Suppressor macrophage (primary cell): ENCODE measurements around the gene DEPDC1.
"Not testable (repeated sequence)": the region's sequence is repeated elsewhere in the genome, so short reads cannot be mapped to it uniquely, and the experiment has no call there.

Experiments used
- DNase-seq, 4 experiments: peaks; one replicate each; pipeline ENCODE4 v3.0.0-alpha.2; 2020 to 2022

The DEPDC1 gene

DNA sequence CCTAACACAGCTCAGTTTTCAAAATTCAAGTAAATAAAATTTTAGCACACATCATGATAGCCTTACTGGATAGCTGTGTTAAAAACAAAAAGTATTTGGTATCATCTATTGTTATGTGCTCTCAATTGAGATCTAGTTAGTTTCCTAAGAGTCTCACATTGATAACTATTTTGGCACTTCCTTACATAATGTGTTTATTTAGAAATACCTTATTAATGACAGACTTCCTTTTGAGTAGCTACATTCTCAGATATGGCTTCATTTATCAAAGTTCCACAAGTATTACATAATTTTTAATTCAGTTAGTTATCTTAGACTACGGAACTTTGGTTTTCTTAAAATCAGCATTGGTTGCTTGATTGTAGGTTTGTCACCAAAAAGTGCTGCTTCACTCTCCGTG lies 20.3 kb downstream of the DEPDC1 start:
- DNase-seq = not testable (repeated sequence)

DNA sequence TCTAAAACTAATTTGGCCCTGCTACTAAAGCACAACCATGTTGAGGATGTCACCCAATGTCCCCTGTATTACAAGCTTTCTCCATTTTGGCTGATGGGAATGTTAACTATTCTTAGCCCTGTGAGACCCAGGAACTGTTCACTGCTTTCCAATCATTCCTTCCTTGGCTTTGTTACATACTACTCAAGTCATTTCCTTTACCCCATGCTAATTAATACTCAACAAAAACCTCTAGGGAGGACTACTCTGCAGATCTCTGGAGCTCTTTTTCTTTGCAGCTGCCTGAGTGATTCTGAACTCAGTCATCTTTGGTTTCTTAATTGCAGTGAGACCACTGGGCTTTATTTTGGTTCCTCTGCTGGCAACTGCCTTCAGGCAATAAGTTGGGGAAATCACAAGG lies 23.8 kb downstream of the DEPDC1 start:
- DNase-seq = no peak

GRCh38 chr1:68470388-68470970 lies 26.4 kb downstream of the DEPDC1 start:
- DNase-seq = peak in 2 of 4 experiments; percentile 21 to 29

DNA sequence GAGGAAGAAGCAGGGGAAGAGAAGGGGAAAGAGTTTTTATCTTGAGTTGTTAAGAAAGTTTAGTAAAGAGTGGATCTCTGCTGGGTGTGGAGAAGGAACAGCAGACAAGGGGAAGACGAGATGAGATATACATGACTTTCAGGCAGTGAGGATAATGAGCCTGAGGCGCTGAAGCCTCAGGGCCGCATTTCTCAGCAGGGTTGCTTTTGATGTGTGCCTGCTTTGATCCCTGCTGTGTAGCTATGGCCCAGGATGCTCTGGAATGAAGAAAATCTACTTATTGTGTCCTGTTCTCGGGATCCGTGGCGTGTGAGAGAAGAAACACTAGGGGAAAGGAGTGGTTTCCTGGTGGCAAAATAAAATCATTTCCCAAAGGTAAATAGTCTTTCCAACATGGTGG lies 32.0 kb downstream of the DEPDC1 start:
- no peak for DNase-seq

DNA sequence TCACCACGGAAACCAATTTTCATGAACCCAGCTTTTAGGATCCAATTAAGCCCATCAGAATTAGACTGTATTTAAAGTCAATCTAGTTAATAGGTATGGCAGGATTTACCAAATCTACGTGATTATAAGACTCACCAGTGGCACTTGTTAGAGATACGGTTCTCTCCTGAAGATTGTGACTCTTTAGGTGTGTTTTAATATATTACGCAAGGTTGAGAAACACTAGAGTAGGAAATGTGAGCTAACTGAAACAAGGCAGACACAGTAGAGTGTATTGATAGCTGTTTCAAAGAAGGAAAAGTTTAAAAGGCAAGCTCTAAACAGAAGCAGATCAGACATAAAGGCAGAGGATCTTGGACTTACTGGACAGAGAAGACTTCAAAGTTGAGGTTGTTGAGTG lies 35.9 kb downstream of the DEPDC1 start:
- no peak for DNase-seq

DNA sequence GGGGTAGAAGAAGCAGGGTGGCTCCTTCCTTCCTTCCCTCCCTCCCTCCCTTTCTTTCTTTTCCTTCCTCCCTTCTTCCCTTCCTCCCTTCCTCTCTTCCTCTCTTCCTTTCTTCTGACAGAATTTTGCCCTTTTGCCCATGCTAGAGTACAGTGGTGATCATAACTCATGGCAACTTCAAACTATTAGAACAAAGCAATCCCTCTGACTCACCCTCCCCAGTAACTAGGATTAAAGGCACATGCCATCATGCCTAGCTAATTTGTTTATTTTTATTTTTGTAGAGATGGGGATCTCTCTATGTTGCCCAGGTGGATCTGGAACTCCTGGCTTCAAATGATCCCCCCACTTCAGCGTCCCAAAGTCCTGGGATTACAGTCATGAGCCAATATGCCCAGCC lies 37.1 kb downstream of the DEPDC1 start:
- no peak for DNase-seq

GRCh38 chr1:68459091-68459490 lies 37.8 kb downstream of the DEPDC1 start:
- DNase-seq = no peak

DNA sequence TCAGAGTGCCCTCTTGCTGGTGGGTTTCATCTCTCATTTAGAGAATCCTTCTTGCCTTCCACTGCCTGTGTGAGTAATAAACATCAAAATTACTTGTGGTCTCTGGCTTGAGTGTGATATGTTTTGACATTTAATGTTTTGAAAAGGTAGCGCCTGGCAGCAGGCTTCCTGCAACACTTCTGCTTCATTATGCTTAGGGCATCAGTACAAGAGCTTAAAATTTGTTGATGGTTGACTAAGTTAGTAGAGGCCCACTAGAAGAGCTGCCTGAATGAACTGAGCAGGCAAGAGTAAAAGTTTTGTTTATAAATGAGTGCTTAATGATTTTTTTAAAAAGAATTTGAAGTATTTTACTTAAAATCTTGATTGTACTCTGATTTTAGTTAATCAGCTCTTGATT lies 40.7 kb downstream of the DEPDC1 start:
- DNase-seq = no peak

GRCh38 chr1:68454534-68454933 lies 42.3 kb downstream of the DEPDC1 start:
- DNase-seq = no peak

- no peak for DNase-seq
Measured at GRCh38 chr1:68453060-68453670, 43.7 kb downstream of the DEPDC1 start.

- peak in 3 of 4 experiments; percentile 5 to 22 (median 20) for DNase-seq
Measured at GRCh38 chr1:68449901-68450300, 47.0 kb downstream of the DEPDC1 start, which contains the start of gene RPE65. RPE65 (minus strand) TSS chr1:68449954; CDS start chr1:68449905, 49 bp downstream.

- DNase-seq = no peak
Measured at GRCh38 chr1:68448365-68448764, 48.5 kb downstream of the DEPDC1 start.

- no peak for DNase-seq
Measured at GRCh38 chr1:68445709-68446108, 51.2 kb downstream of the DEPDC1 start.

GRCh38 chr1:68442822-68443556 lies 53.9 kb downstream of the DEPDC1 start:
- peak; percentile 66 to 77 (median 70) for DNase-seq

DNA sequence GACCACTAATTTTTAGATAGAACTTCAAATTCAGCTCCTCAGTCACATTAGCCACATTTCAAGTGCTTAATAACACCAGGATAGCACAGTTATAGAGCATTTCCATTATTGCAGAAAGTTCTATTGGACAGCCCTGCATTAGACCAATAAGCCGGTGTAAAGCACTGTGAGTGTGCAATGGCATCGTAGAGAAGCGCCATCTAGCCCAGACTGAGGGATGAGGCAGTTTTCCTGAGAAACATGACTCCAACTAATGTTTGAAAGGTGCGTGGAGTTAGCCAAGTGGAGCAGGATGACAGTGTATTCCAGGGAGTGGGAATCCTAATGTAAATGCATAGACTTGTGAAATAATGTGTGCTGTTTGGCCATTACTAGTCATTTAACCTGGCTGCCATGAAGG lies 54.9 kb downstream of the DEPDC1 start:
- DNase-seq = no peak

GRCh38 chr1:68438310-68438709 lies 58.6 kb downstream of the DEPDC1 start:
- DNase-seq = no peak

GRCh38 chr1:68433395-68433794 lies 63.5 kb downstream of the DEPDC1 start:
- DNase-seq = no peak

GRCh38 chr1:68431076-68431475 lies 65.8 kb downstream of the DEPDC1 start:
- DNase-seq = no peak

GRCh38 chr1:68429233-68429808 lies 67.6 kb downstream of the DEPDC1 start:
- DNase-seq = peak; percentile 24 to 83 (median 56)

- no peak for DNase-seq
Measured at GRCh38 chr1:68426594-68426993, 70.3 kb downstream of the DEPDC1 start.
